Astrocyte (in vitro differentiated cells and primary cell): ENCODE results near the gene WDR6. TPM values are rescaled to one million over a fixed set of nuclear protein-coding genes. Genes with fewer than 3 reads are reported as not detected.

Experiments used
- DNase-seq: peaks from one replicate; pipeline ENCODE4 v3.0.0-alpha.2; 2010; ENCODE audit warnings: low read depth
- FAIRE-seq: peaks from 2 replicates; lab custom pipeline; 2011; peaks lifted over from hg19 to GRCh38; lab: Jason Lieb, UNC
- H2AFZ ChIP-seq: 2 replicates; pipeline ENCODE4 v1.6.0; 2012; ENCODE audit warnings: low read depth, low read length, inconsistent platforms
- H3K27ac ChIP-seq: 2 replicates; pipeline ENCODE4 v1.5.1; 2011; ENCODE audit warnings: low read depth, low read length, inconsistent platforms
- H3K27me3 ChIP-seq: 2 replicates; pipeline ENCODE4 v1.6.0; 2011; ENCODE audit warnings: low read length, inconsistent platforms; ENCODE audit not compliant: insufficient read depth
- H3K36me3 ChIP-seq: 2 replicates; pipeline ENCODE4 v1.5.1; 2011; ENCODE audit warnings: low read length, inconsistent platforms; ENCODE audit not compliant: insufficient read depth
- H3K4me1 ChIP-seq: 2 replicates; pipeline ENCODE4 v1.5.1; 2011; ENCODE audit warnings: low read length, inconsistent platforms; ENCODE audit not compliant: insufficient read depth
- H3K4me2 ChIP-seq: 2 replicates; pipeline ENCODE4 v1.6.0; 2012; ENCODE audit warnings: low read length, inconsistent platforms
- H3K4me3 ChIP-seq: 2 replicates; pipeline ENCODE4 v1.5.1; 2011; ENCODE audit warnings: low read depth, mild to moderate bottlenecking, low read length, inconsistent platforms; ENCODE audit not compliant: insufficient read depth
- H3K79me2 ChIP-seq: 2 replicates; pipeline ENCODE4 v1.6.0; 2012; ENCODE audit warnings: mild to moderate bottlenecking, low read length, inconsistent platforms; ENCODE audit not compliant: insufficient read depth
- H3K9ac ChIP-seq: 2 replicates; pipeline ENCODE4 v1.6.0; 2012; ENCODE audit warnings: mild to moderate bottlenecking, low read length, inconsistent platforms
- H3K9me3 ChIP-seq: 2 replicates; pipeline ENCODE4 v1.5.1; 2012; ENCODE audit warnings: low read depth, mild to moderate bottlenecking, low read length, inconsistent platforms; ENCODE audit not compliant: insufficient read depth
- H4K20me1 ChIP-seq: 2 replicates; pipeline ENCODE4 v1.6.0; 2012; ENCODE audit warnings: low read length, inconsistent platforms; ENCODE audit not compliant: insufficient read depth
- H3K27ac Mint-ChIP-seq: one replicate; pipeline ENCODE4 v1.8.0; 2021; ENCODE audit warnings: mild to moderate bottlenecking, mixed read lengths; ENCODE audit not compliant: unreplicated experiment
- H3K27me3 Mint-ChIP-seq: one replicate; pipeline ENCODE4 v1.8.0; 2021; ENCODE audit warnings: low read depth, mixed read lengths; ENCODE audit not compliant: unreplicated experiment
- H3K36me3 Mint-ChIP-seq: one replicate; pipeline ENCODE4 v1.8.0; 2021; ENCODE audit warnings: low read depth, mixed read lengths; ENCODE audit not compliant: unreplicated experiment
- H3K4me1 Mint-ChIP-seq: one replicate; pipeline ENCODE4 v1.8.0; 2021; ENCODE audit warnings: low read depth, mixed read lengths; ENCODE audit not compliant: unreplicated experiment
- H3K4me3 Mint-ChIP-seq: one replicate; pipeline ENCODE4 v1.8.0; 2021; ENCODE audit warnings: mild to moderate bottlenecking, moderate library complexity, mixed read lengths; ENCODE audit not compliant: unreplicated experiment
- H3K9me3 Mint-ChIP-seq: one replicate; pipeline ENCODE4 v1.8.0; 2021; ENCODE audit warnings: mild to moderate bottlenecking, mixed read lengths; ENCODE audit not compliant: unreplicated experiment
- CTCF ChIP-seq: IDR thresholded peaks from 2 replicates; pipeline ENCODE4 v1.5.1; 2011; ENCODE audit warnings: low read depth, mild to moderate bottlenecking, inconsistent platforms, low read length, moderate library complexity; ENCODE audit not compliant: insufficient read depth
- EZH2 ChIP-seq: IDR thresholded peaks from 2 replicates; pipeline ENCODE4 v1.6.1; 2012; ENCODE audit warnings: mild to moderate bottlenecking, low read length, inconsistent platforms; ENCODE audit not compliant: insufficient read depth
- total RNA-seq: library from RNA; stranded (reverse); gene quantifications from 2 replicates; pipeline ENCODE4 v1.2.1, GENCODE V29; 2021

The WDR6 gene
- total RNA-seq, 1 donor from 2014 or later = 130 TPM

DNA sequence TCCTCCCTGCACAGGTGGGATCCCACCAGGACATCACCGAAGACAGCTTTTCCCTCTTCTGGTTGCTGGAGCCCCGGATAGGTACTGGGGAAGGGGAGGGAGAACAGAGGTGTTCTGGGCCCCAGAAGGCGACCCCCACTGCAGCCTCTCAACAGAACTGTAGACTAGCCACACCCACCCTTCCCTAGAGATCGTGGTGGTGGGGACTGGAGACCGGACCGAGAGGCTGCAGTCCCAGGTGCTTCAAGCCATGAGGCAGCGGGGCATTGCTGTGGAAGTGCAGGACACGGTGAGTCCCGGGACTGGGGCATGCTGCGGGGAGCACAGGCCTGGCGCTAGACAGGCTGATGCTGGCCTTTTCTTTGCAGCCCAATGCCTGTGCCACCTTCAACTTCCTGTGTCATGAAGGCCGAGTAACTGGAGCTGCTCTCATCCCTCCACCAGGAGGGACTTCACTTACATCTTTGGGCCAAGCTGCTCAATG is 15.5 kb downstream of the WDR6 start:
- H3K4me3 Mint-ChIP-seq = peak overlapping the region; percentile 93
- Histone ChIP-seq H3K27me3 (no peaks in the 10 kb centered on the region), H3K36me3 (peaks cover 40% of the 10 kb centered on the region), H3K27ac (peak overlapping the region; percentile 94), H3K79me2 (peaks cover 76% of the 10 kb centered on the region), H3K4me3 (peak overlapping the region; percentile 81), H4K20me1 (peaks cover 53% of the 10 kb centered on the region), H3K9ac (peak overlapping the region; percentile 95), H2AFZ (no peak overlapping the region), H3K4me2 (peak overlapping the region; percentile 95), H3K4me1 (peaks cover 21% of the 10 kb centered on the region), H3K9me3 (no peaks in the 10 kb centered on the region)
- DNase-seq (no peak), FAIRE-seq (no peak)
- H3K27me3 Mint-ChIP-seq = no peaks in the 10 kb centered on the region
- H3K36me3 Mint-ChIP-seq = peaks cover 18% of the 10 kb centered on the region
- TF ChIP-seq EZH2 (no peak), CTCF (no peak)
- H3K27ac Mint-ChIP-seq = peak overlapping the region; percentile 92
- peaks cover 22% of the 10 kb centered on the region for H3K4me1 Mint-ChIP-seq
- peaks cover 2% of the 10 kb centered on the region for H3K9me3 Mint-ChIP-seq

DNA sequence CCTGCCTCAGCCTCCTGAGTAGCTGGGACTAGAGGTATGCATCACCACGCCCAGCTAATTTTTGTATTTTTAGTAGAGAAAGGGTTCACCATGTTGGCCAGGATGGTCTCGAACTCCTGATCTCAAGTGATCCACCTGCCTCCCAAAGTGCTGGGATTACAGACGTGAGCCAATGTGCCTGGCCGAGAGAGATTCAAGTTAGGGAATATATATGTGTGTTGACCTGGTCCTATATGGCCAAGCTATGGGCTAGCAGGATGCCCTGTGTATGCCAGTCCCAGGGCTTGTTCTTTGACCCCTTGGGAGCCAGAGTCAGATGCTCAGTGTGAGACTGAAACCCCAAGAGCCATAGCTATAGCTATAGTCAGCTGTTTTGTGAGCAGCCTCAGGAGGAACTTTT is 16.6 kb downstream of the WDR6 start:
- DNase-seq (no peak), FAIRE-seq (no peak)
- Histone ChIP-seq H3K4me1 (peaks cover 27% of the 10 kb centered on the region), H3K9me3 (no peaks in the 10 kb centered on the region), H2AFZ (no peak overlapping the region), H3K4me2 (no peak overlapping the region), H3K36me3 (peaks cover 40% of the 10 kb centered on the region), H3K79me2 (peaks cover 85% of the 10 kb centered on the region), H4K20me1 (peaks cover 61% of the 10 kb centered on the region), H3K9ac (no peak overlapping the region), H3K4me3 (no peak overlapping the region), H3K27ac (no peak overlapping the region), H3K27me3 (no peaks in the 10 kb centered on the region)
- H3K27me3 Mint-ChIP-seq = no peaks in the 10 kb centered on the region
- TF ChIP-seq EZH2 = no peak
- TF ChIP-seq CTCF = no peak
- H3K36me3 Mint-ChIP-seq = peaks cover 19% of the 10 kb centered on the region
- H3K27ac Mint-ChIP-seq = no peak overlapping the region
- H3K9me3 Mint-ChIP-seq = peaks cover 2% of the 10 kb centered on the region
- peaks cover 26% of the 10 kb centered on the region for H3K4me1 Mint-ChIP-seq
- H3K4me3 Mint-ChIP-seq = peak overlapping the region; percentile 93

DNA sequence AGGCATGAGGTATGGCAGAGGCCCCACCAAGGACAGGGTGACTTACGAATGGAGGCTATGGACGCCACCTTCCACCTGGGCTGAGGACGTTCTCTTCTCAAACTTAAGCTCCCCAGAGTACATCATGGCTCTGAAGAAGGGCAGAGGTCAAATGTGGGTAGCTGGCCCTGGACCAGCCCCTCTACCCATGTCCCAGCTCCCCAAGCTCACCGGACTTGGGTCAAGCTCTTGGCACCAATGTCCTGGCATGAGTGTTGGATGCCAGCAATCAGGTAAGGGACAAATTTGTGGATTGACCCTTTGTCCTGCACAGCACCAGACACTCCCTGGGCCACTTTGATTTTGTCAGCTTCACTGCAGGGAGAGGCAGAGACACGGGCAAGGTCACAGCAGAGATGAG is 17.3 kb downstream of the WDR6 start:
- no peaks in the 10 kb centered on the region for H3K9me3 ChIP-seq
- H3K9ac ChIP-seq = no peak overlapping the region
- Mint-ChIP-seq H3K36me3 (peaks cover 20% of the 10 kb centered on the region), H3K4me3 (peak overlapping the region; percentile 93), H3K27me3 (no peaks in the 10 kb centered on the region), H3K4me1 (peaks cover 26% of the 10 kb centered on the region), H3K27ac (no peak overlapping the region), H3K9me3 (peaks cover 2% of the 10 kb centered on the region)
- H3K36me3 ChIP-seq = peaks cover 40% of the 10 kb centered on the region
- no peak for FAIRE-seq
- H3K4me3 ChIP-seq = no peak overlapping the region
- TF ChIP-seq CTCF (no peak), EZH2 (no peak)
- peaks cover 61% of the 10 kb centered on the region for H4K20me1 ChIP-seq
- H3K4me2 ChIP-seq = no peak overlapping the region
- H3K4me1 ChIP-seq = peaks cover 31% of the 10 kb centered on the region
- DNase-seq = no peak
- H3K27ac ChIP-seq = no peak overlapping the region
- H3K79me2 ChIP-seq = peaks cover 89% of the 10 kb centered on the region
- H2AFZ ChIP-seq = no peak overlapping the region
- H3K27me3 ChIP-seq = no peaks in the 10 kb centered on the region
